ENCODE data around the gene TAF10. TPM values are rescaled to one million over a fixed set of nuclear protein-coding genes. Genes with fewer than 3 reads are reported as not detected.

Gene TAF10
- total RNA-seq, 1 experiment from 2014 or later, result 51.5 TPM

DNA sequence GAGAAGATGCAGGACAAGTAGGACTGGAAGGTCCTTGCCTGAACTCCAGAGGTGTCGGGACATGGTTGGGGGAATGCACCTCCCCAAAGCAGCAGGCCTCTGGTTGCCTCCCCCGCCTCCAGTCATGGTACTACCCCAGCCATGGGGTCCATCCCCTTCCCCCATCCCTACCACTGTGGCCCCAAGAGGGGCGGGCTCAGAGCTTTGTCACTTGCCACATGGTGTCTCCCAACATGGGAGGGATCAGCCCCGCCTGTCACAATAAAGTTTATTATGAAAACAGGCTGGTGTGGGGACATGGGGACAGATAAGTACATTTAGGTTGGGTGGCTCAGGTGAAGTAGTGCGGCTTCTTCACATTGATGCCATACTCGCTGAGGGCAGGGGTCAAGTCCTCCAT, 1.4 kb downstream of the TAF10 start:
- Histone ChIP-seq H3K4me1 (replicated peaks; ENCODE audit: insufficient read depth) (peaks cover 25% of the 10 kb centered on the region), H3K79me2 (ENCODE audit: low read depth) (peaks cover 21% of the 10 kb centered on the region), H3K4me2 (peak overlapping the region; percentile 88; the same call in 1 of the 2 replicates), H4K20me1 (ENCODE audit: insufficient read depth) (no peaks in the 10 kb centered on the region), H3K36me3 (ENCODE audit: low read depth) (peaks cover 4% of the 10 kb centered on the region; the same call in 1 of the 2 replicates), H3K27me3 (ENCODE audit: insufficient read depth, low read depth) (no peaks in the 10 kb centered on the region), H3K27ac (no peak overlapping the region), H3K9me2 (ENCODE audit: insufficient read depth) (no peaks in the 10 kb centered on the region), H3F3A (ENCODE audit: insufficient read depth, low read depth) (peaks cover 26% of the 10 kb centered on the region), H3K4me3 (no peak overlapping the region), H2AFZ (no peak overlapping the region), H3K9me3 (ENCODE audit: insufficient read depth, low read depth) (no peaks in the 10 kb centered on the region)
- TSS peak; percentile 37 for BruUV-seq (replicated peaks)
- intact Hi-C loops (cut with micrococcal nuclease; ENCODE audit: unreplicated experiment), result no loop called here
- POLR2A ChIA-PET (ENCODE audit: unreplicated experiment), result no interaction called here
- CTCF ChIA-PET, result no interaction called here
- no peak for TF ChIP-seq EZH2 (IDR thresholded peaks at IDR 0.05; ENCODE audit: low read depth)
- TF ChIP-seq, protein P1, sequence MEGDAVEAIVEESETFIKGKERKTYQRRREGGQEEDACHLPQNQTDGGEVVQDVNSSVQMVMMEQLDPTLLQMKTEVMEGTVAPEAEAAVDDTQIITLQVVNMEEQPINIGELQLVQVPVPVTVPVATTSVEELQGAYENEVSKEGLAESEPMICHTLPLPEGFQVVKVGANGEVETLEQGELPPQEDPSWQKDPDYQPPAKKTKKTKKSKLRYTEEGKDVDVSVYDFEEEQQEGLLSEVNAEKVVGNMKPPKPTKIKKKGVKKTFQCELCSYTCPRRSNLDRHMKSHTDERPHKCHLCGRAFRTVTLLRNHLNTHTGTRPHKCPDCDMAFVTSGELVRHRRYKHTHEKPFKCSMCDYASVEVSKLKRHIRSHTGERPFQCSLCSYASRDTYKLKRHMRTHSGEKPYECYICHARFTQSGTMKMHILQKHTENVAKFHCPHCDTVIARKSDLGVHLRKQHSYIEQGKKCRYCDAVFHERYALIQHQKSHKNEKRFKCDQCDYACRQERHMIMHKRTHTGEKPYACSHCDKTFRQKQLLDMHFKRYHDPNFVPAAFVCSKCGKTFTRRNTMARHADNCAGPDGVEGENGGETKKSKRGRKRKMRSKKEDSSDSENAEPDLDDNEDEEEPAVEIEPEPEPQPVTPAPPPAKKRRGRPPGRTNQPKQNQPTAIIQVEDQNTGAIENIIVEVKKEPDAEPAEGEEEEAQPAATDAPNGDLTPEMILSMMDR (conservative IDR thresholded peaks at IDR 0.05), result no peak
- no peak for DNase-seq

DNA sequence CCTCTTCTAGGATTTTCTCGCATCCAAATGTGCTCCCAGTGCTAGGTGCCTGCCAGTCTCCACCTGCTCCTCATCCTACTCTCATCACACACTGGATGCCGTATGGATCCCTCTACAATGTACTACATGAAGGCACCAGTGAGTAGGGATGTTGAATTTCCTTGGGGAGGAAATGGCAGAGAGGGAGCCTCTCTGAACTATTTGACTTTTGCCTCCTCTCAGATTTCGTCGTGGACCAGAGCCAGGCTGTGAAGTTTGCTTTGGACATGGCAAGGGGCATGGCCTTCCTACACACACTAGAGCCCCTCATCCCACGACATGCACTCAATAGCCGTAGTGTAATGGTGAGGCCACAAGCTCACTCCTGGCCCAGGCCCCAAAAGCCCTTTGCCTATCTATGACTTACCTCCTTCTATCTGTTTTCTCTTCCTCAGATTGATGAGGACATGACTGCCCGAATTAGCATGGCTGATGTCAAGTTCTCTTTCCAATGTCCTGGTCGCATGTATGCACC, 2.5 kb downstream of the TAF10 start:
- no peak overlapping the region for H3K27ac ChIP-seq
- intact Hi-C loops (cut with micrococcal nuclease; ENCODE audit: unreplicated experiment), result loop anchor here (10.0 kb wide), 1 partner anchor 135 kb away; the partner anchor contains the start of gene TRIM3
- H3K36me3 ChIP-seq (ENCODE audit: low read depth), result peaks cover 4% of the 10 kb centered on the region; the same call in 1 of the 2 replicates
- H3K4me2 ChIP-seq, result no peak overlapping the region
- H3K27me3 ChIP-seq (ENCODE audit: insufficient read depth, low read depth), result no peaks in the 10 kb centered on the region
- H3K9me2 ChIP-seq (ENCODE audit: insufficient read depth), result no peaks in the 10 kb centered on the region
- no peak overlapping the region for H2AFZ ChIP-seq
- DNase-seq, result no peak
- H3K9me3 ChIP-seq (ENCODE audit: insufficient read depth, low read depth), result no peaks in the 10 kb centered on the region
- TF ChIP-seq, protein P1 (conservative IDR thresholded peaks at IDR 0.05), result no peak
- TF ChIP-seq EZH2 (IDR thresholded peaks at IDR 0.05; ENCODE audit: low read depth), result no peak
- no TSS peak for BruUV-seq (replicated peaks)
- H3K4me1 ChIP-seq (replicated peaks; ENCODE audit: insufficient read depth), result peaks cover 32% of the 10 kb centered on the region
- no peak overlapping the region for H3K4me3 ChIP-seq
- CTCF ChIA-PET, result no interaction called here
- POLR2A ChIA-PET (ENCODE audit: unreplicated experiment), result no interaction called here
- no peaks in the 10 kb centered on the region for H4K20me1 ChIP-seq (ENCODE audit: insufficient read depth)
- H3F3A ChIP-seq (ENCODE audit: insufficient read depth, low read depth), result peaks cover 26% of the 10 kb centered on the region
- peaks cover 26% of the 10 kb centered on the region for H3K79me2 ChIP-seq (ENCODE audit: low read depth)

DNA sequence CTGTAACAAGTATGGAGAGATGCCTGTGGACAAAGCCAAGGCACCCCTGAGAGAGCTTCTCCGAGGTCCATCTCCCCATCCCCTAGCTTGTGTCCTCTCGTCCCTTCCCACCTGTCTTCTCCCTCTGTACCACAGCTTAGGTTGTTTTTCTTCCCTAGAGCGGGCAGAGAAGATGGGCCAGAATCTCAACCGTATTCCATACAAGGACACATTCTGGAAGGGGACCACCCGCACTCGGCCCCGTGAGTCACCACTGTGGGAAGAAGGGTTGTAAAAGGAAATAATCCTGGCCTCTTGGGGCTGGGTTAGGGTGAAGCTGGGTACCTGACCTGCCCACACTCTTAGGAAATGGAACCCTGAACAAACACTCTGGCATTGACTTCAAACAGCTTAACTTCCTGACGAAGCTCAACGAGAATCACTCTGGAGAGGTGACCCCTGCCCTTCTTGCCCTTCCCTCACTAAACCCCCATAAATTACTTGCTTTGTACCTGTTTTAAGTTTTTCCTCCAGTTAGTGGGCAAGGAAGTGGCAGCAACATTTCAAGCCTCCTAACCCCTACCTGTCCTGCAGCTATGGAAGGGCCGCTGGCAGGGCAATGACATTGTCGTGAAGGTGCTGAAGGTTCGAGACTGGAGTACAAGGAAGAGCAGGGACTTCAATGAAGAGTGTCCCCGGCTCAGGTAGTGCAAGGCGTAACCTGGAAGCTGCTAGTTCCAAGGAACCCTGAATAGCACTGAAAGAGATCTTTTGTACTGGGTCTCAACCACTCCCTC, 3.1 kb downstream of the TAF10 start:
- Histone ChIP-seq H3K79me2 (ENCODE audit: low read depth) (peaks cover 33% of the 10 kb centered on the region), H3K27me3 (ENCODE audit: insufficient read depth, low read depth) (no peaks in the 10 kb centered on the region), H3K36me3 (ENCODE audit: low read depth) (peaks cover 4% of the 10 kb centered on the region; the same call in 1 of the 2 replicates), H3K4me1 (replicated peaks; ENCODE audit: insufficient read depth) (peaks cover 35% of the 10 kb centered on the region), H3K9me3 (ENCODE audit: insufficient read depth, low read depth) (no peaks in the 10 kb centered on the region), H3F3A (ENCODE audit: insufficient read depth, low read depth) (peaks cover 26% of the 10 kb centered on the region), H3K27ac (no peak overlapping the region), H2AFZ (no peak overlapping the region), H3K9me2 (ENCODE audit: insufficient read depth) (no peaks in the 10 kb centered on the region), H3K4me3 (no peak overlapping the region), H3K4me2 (no peak overlapping the region), H4K20me1 (ENCODE audit: insufficient read depth) (no peaks in the 10 kb centered on the region)
- TF ChIP-seq, protein P1 (conservative IDR thresholded peaks at IDR 0.05), result no peak
- TF ChIP-seq EZH2 (IDR thresholded peaks at IDR 0.05; ENCODE audit: low read depth), result no peak
- ChIA-PET CTCF (no interaction called here), POLR2A (ENCODE audit: unreplicated experiment) (no interaction called here)
- no TSS peak for BruUV-seq (replicated peaks)
- no peak for DNase-seq
- intact Hi-C loops (cut with micrococcal nuclease; ENCODE audit: unreplicated experiment), result loop anchor here (10.0 kb wide), 1 partner anchor 134 kb away; the partner anchor contains the start of gene TRIM3

Measured in PC-9 (cell line).